Measurements from ENCODE around the gene FAM222A. TPM values are rescaled to one million over a fixed set of nuclear protein-coding genes. Genes with fewer than 3 reads are reported as not detected.

The FAM222A gene
- polyA plus RNA-seq, 1 donor from 2014 or later = 8.5 TPM

- Histone ChIP-seq H3K9me3 (ENCODE audit: low read length) (no peaks in the 10 kb centered on the region), H3F3A (ENCODE audit: insufficient read depth, low read length, poor library complexity, severe bottlenecking) (no peaks in the 10 kb centered on the region), H4K20me1 (ENCODE audit: insufficient read depth) (no peaks in the 10 kb centered on the region), H3K9me2 (ENCODE audit: insufficient read depth, low read length) (no peaks in the 10 kb centered on the region), H3K4me3 (ENCODE audit: low read length) (peak overlapping the region; percentile 90), H3K36me3 (ENCODE audit: insufficient read depth, low read length) (no peaks in the 10 kb centered on the region), H3K27ac (ENCODE audit: low read length) (no peak overlapping the region), H3K27me3 (ENCODE audit: insufficient read depth, low read depth, low read length) (no peaks in the 10 kb centered on the region), H2AFZ (ENCODE audit: low read depth, low read length) (no peak overlapping the region), H3K4me2 (ENCODE audit: low read length) (no peak overlapping the region), H3K79me2 (replicated peaks; ENCODE audit: insufficient read depth, low read length) (peaks cover 74% of the 10 kb centered on the region), H3K9ac (ENCODE audit: low read length) (peak overlapping the region; percentile 9)
- TF ChIP-seq EZH2 (IDR thresholded peaks at IDR 0.05; ENCODE audit: borderline replicate concordance, insufficient read depth, low read length, poor library complexity, severe bottlenecking) (no peak), TAF1 (IDR thresholded peaks at IDR 0.05; ENCODE audit: low read depth) (no peak), CTCF (IDR thresholded peaks at IDR 0.05; ENCODE audit: poor library complexity, severe bottlenecking) (no peak), POLR2AphosphoS5 (IDR thresholded peaks at IDR 0.05) (no peak), EP300 (conservative IDR thresholded peaks at IDR 0.05; ENCODE audit: poor library complexity, severe bottlenecking) (no peak), REST (IDR thresholded peaks at IDR 0.05; ENCODE audit: borderline replicate concordance) (no peak), SMC3 (conservative IDR thresholded peaks at IDR 0.05; ENCODE audit: poor library complexity) (no peak), RAD21 (conservative IDR thresholded peaks at IDR 0.05) (no peak), MXI1 (conservative IDR thresholded peaks at IDR 0.05; ENCODE audit: poor library complexity, severe bottlenecking) (no peak)
These were observed 6.7 kb downstream of the FAM222A start for GRCh38 chr12:109720152-109720856.

- H3K9me3 ChIP-seq (ENCODE audit: low read length) = no peaks in the 10 kb centered on the region
- TF ChIP-seq EZH2 (IDR thresholded peaks at IDR 0.05; ENCODE audit: borderline replicate concordance, insufficient read depth, low read length, poor library complexity, severe bottlenecking) (no peak), RAD21 (conservative IDR thresholded peaks at IDR 0.05) (no peak), CTCF (IDR thresholded peaks at IDR 0.05; ENCODE audit: poor library complexity, severe bottlenecking) (no peak), REST (IDR thresholded peaks at IDR 0.05; ENCODE audit: borderline replicate concordance) (no peak), POLR2AphosphoS5 (IDR thresholded peaks at IDR 0.05) (no peak), EP300 (conservative IDR thresholded peaks at IDR 0.05; ENCODE audit: poor library complexity, severe bottlenecking) (no peak), MXI1 (conservative IDR thresholded peaks at IDR 0.05; ENCODE audit: poor library complexity, severe bottlenecking) (no peak), SMC3 (conservative IDR thresholded peaks at IDR 0.05; ENCODE audit: poor library complexity) (no peak), TAF1 (IDR thresholded peaks at IDR 0.05; ENCODE audit: low read depth) (no peak)
- no peaks in the 10 kb centered on the region for H3K27me3 ChIP-seq (ENCODE audit: insufficient read depth, low read depth, low read length)
- H3K9me2 ChIP-seq (ENCODE audit: insufficient read depth, low read length) = no peaks in the 10 kb centered on the region
- peaks cover 71% of the 10 kb centered on the region for H3K79me2 ChIP-seq (replicated peaks; ENCODE audit: insufficient read depth, low read length)
- no peaks in the 10 kb centered on the region for H3F3A ChIP-seq (ENCODE audit: insufficient read depth, low read length, poor library complexity, severe bottlenecking)
- H3K27ac ChIP-seq (ENCODE audit: low read length) = no peak overlapping the region
- H3K9ac ChIP-seq (ENCODE audit: low read length) = no peak overlapping the region
- H3K4me3 ChIP-seq (ENCODE audit: low read length) = no peak overlapping the region
- no peak overlapping the region for H2AFZ ChIP-seq (ENCODE audit: low read depth, low read length)
- no peaks in the 10 kb centered on the region for H4K20me1 ChIP-seq (ENCODE audit: insufficient read depth)
- H3K36me3 ChIP-seq (ENCODE audit: insufficient read depth, low read length) = no peaks in the 10 kb centered on the region
- H3K4me2 ChIP-seq (ENCODE audit: low read length) = no peak overlapping the region
These were observed 7.2 kb downstream of the FAM222A start for GRCh38 chr12:109720857-109721189.

All from neural cell (in vitro differentiated cells).